Transverse colon (tissue), 4 donors: Measurements from ENCODE around the gene TTC21A.

Experiments
- POLR2A ChIP-seq: fragments of 450-650 bp; IDR thresholded peaks from one replicate; pipeline ENCODE4 v1.6.1; 2016; ENCODE audit warnings: antibody characterized with exemption, mild to moderate bottlenecking, moderate library complexity
- POLR2AphosphoS5 ChIP-seq, 3 donors: sonication (generic); formaldehyde crosslinking; IDR thresholded peaks; one replicate each; pipeline ENCODE4 v1.6.1; 2016; ENCODE audit warnings: antibody characterized with exemption in 3 of 3
- TF ChIP-seq, protein P1 (sequence below), 5 experiments: fragments of 200-600 bp in 3 of 5; fragments of 450-650 bp in 2 of 5; sonication (generic) in 3 of 5; IDR thresholded peaks; 1 replicate in 2 of 5; 2 replicates in 3 of 5; pipeline ENCODE4 v1.5.1; 2016 to 2017; ENCODE audit warnings: antibody characterized with exemption in 5 of 5, inconsistent platforms in 3 of 5, mild to moderate bottlenecking in 2 of 5, moderate library complexity in 1 of 5

DNA sequence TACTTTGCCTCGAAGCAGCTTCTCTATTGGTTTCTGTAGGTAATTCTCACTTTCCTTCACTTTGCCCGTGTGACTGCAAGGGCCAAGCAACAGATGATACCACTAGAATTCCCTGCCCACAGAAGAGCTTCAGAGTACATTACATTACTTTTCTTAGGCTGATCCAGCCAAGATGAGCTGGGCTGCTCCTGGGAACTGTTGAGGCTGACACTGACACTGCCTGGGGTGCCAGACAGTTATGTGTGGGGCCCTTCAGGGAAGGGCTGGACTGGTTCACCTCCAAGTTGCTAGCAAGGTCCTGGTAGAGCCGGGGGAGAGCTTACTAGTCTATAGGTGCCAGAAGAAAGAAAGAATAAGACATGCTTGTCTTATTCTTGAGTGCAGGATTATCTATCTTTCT lies 19.0 kb upstream of the TTC21A start:
- TF ChIP-seq, protein P1, sequence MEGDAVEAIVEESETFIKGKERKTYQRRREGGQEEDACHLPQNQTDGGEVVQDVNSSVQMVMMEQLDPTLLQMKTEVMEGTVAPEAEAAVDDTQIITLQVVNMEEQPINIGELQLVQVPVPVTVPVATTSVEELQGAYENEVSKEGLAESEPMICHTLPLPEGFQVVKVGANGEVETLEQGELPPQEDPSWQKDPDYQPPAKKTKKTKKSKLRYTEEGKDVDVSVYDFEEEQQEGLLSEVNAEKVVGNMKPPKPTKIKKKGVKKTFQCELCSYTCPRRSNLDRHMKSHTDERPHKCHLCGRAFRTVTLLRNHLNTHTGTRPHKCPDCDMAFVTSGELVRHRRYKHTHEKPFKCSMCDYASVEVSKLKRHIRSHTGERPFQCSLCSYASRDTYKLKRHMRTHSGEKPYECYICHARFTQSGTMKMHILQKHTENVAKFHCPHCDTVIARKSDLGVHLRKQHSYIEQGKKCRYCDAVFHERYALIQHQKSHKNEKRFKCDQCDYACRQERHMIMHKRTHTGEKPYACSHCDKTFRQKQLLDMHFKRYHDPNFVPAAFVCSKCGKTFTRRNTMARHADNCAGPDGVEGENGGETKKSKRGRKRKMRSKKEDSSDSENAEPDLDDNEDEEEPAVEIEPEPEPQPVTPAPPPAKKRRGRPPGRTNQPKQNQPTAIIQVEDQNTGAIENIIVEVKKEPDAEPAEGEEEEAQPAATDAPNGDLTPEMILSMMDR (IDR thresholded peaks at IDR 0.05), result no peak
- TF ChIP-seq POLR2A, result no peak
- no peak for TF ChIP-seq POLR2AphosphoS5 (IDR thresholded peaks at IDR 0.05)
